Midbrain (tissue), 1 donor: ENCODE measurements around the gene DOCK8.

Experiments used
- DNase-seq: peaks from one replicate; lab custom pipeline; 2025; lab: John Stamatoyannopoulos, UW

The DOCK8 gene

GRCh38 chr9:311841-312240 is 97.2 kb downstream of the DOCK8 start:
- DNase-seq: no peak

- no peak for DNase-seq
These were observed 98.1 kb downstream of the DOCK8 start for GRCh38 chr9:312596-313320.

GRCh38 chr9:316382-316965 is 101.8 kb downstream of the DOCK8 start:
- DNase-seq: no peak

GRCh38 chr9:318646-319045 is 104.0 kb downstream of the DOCK8 start:
- no peak for DNase-seq

GRCh38 chr9:324971-325370 is 110.3 kb downstream of the DOCK8 start:
- no peak for DNase-seq

GRCh38 chr9:326667-327066 is 112.0 kb downstream of the DOCK8 start:
- DNase-seq: no peak

- no peak for DNase-seq
These were observed 113.8 kb downstream of the DOCK8 start for GRCh38 chr9:328453-328852.

- DNase-seq: no peak
These were observed 116.5 kb downstream of the DOCK8 start for GRCh38 chr9:331197-331596.

GRCh38 chr9:335373-335772 is 120.7 kb downstream of the DOCK8 start:
- no peak for DNase-seq

- DNase-seq: no peak
These were observed 121.4 kb downstream of the DOCK8 start for GRCh38 chr9:336039-336438.

GRCh38 chr9:338602-339001 is 123.9 kb downstream of the DOCK8 start:
- no peak for DNase-seq

- no peak for DNase-seq
These were observed 127.2 kb downstream of the DOCK8 start for GRCh38 chr9:341634-342421.

GRCh38 chr9:343773-344172 is 129.1 kb downstream of the DOCK8 start:
- no peak for DNase-seq

- DNase-seq: no peak
These were observed 131.5 kb downstream of the DOCK8 start for GRCh38 chr9:346111-346571.

GRCh38 chr9:347667-348292 is 133.1 kb downstream of the DOCK8 start:
- DNase-seq: peak; percentile 55

GRCh38 chr9:350384-350783 is 135.7 kb downstream of the DOCK8 start:
- DNase-seq: no peak

- DNase-seq: no peak
These were observed 137.3 kb downstream of the DOCK8 start for GRCh38 chr9:351916-352315.

- no peak for DNase-seq
These were observed 138.4 kb downstream of the DOCK8 start for GRCh38 chr9:353077-353476.

- DNase-seq: no peak
These were observed 139.8 kb downstream of the DOCK8 start for GRCh38 chr9:354453-354852.

- no peak for DNase-seq
These were observed 142.9 kb downstream of the DOCK8 start for GRCh38 chr9:357560-357959.

- DNase-seq: no peak
These were observed 148.1 kb downstream of the DOCK8 start for GRCh38 chr9:362561-363273.

- DNase-seq: no peak
These were observed 148.6 kb downstream of the DOCK8 start for GRCh38 chr9:363274-363612.
